HG03097 (cell line): ENCODE measurements around the gene CIAO3.

Experiments
- ATAC-seq: cut with Tn5 transposase; IDR thresholded peaks from one replicate; pipeline ENCODE4 v1.9.1; 2021; ENCODE audit not compliant: unreplicated experiment, low FRiP score

The CIAO3 gene

DNA sequence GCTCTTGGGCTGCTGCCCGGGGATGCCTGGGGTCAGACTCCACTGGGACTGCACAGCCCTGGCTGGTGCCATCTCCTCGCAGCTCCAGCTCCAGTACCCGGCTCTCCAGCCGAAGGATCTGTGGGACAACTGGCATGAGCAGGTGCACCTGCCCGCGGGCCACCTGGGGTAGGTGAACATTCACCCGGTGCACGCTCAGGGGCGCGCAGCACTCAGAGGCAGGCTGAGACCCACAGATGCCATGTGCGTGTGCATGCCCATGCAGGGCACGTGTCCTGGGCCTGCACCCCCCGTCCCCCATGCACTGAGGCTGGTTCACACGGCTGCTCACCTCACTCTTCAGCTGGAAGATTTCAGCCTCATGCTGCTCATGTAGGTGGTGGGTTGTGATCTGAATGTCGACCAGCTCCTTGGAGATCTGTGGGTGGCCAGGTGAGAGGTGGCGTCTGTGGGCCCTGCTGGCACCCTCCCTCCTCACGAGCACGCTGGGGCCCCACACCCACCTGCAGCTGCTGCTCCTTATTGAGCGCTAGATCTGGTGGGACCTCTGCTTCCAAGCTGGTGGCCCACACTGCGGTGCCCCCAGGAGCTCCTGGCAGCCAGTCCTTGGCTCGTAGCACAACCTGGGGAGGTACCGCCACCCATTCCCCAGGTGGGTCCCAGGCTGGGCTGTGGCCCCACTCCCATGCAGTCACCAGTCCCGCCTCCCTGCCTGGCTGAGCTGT, 15.2 kb downstream of the CIAO3 start:
- ATAC-seq = no peak

DNA sequence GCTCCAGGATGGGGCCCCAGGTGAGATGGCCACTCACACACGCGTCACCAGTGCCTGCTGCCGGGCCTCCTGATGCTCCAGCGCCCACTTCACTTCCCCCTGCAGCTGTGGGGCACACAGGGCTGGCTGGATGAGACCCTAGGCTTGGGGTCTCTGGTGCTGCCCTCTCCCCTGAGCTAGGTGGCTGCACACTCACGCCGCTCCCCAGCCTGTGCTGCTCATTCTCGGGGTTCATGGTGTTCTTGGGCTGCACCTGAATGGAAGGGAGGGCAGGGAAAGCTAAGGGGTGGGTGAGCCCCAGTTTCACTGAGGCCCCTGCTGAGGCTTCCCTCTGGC, 15.8 kb downstream of the CIAO3 start:
- no peak for ATAC-seq

DNA sequence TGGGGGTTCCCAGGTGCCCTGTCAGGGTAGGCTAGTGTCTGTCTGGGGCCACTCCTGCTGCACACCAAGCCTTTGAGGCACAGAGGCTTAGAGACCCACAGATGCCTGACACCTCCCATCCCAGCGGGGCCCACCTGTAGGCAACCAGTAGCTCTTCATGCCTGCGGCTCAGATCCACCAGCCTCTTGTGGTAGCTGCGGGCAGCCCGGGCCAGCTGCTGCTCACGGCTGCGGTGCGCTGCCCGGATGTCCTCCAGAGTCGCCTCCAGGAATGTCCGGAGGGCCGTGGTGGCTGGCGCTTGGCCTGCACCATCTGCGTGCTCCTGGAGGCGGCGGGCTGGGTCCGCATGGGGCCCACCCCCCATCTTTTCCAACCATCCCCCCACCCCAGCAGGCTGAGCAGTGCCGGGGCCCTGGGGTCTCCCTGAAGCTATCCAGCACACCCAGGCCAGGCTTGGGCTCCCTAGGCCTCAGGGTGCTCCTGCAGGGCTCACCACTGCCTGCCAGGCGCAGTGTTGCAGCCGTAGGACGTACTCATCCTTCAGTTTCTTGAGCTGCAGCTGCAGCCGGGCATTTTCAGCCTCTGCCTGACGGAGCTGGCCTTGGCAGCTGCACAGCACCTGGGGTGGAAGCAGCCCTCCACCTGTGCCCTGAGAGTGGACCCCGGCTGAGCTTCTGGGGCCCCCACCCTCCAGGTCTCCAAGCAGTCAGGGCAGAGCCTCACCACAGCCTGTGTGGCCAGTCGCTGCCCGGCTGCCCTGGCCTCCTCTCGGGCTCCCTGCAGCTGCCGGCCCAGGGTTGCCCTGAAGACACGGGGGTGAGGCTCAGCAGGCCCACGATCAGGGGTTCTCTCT, 16.4 kb downstream of the CIAO3 start:
- no peak for ATAC-seq

DNA sequence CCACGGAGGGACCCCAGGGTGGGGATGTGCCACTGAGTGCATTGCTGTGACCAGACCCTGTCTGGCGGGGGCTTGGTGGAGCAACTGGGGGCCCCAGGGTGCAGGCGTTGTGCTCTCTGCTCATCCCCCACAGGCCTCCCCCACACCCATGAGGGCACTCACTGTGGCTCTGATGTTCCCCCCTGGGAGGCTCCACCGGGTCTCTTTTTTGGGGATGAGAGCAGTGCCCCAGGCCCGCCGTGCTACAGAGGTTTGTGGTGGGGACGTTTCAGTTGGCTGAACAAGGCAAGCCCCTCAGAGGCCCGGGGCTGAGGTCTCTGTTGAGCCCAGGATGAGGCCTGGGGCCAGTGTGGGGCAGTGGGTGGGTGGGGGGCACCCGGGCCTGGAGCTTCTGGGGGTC, 17.1 kb downstream of the CIAO3 start:
- ATAC-seq = no peak

DNA sequence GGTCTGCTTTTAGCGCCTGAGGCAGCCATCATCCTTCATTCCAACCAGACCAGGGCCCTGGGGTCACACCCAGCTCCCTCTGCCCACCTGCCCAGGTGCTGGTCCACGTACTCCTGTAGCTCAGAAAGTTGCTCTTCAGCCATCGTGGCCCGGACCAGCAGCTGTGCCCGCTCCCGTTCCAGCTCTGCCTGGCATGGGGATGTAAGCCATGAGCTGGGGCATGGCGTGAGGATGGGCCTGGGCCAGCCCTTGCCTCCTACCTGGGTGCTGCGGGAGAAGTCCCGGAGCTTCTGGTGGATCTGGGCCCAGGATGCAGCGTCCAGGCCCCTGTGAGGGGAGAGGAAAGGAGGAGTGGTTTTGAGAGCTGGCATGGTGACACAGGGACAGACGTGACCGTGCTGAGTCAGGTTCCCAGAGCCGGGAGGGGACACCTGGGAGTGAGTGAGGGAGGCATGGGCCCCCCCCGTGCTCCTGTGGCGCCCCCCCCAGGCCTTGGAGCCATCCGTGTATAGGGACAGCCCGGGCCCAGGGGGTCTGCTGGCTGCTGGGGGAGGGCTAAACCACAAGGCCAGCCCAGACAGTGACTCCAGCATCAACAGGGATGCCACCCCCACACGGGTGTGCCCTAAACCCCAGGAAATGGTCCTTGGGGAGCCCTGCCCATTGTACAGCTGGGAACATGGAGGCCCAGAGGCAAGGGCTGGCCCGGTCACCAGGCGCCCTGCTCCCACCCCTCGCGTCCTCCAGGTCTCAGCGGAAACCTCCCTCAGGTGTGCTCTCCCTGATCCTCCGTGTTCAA, 17.8 kb downstream of the CIAO3 start:
- ATAC-seq = no peak

DNA sequence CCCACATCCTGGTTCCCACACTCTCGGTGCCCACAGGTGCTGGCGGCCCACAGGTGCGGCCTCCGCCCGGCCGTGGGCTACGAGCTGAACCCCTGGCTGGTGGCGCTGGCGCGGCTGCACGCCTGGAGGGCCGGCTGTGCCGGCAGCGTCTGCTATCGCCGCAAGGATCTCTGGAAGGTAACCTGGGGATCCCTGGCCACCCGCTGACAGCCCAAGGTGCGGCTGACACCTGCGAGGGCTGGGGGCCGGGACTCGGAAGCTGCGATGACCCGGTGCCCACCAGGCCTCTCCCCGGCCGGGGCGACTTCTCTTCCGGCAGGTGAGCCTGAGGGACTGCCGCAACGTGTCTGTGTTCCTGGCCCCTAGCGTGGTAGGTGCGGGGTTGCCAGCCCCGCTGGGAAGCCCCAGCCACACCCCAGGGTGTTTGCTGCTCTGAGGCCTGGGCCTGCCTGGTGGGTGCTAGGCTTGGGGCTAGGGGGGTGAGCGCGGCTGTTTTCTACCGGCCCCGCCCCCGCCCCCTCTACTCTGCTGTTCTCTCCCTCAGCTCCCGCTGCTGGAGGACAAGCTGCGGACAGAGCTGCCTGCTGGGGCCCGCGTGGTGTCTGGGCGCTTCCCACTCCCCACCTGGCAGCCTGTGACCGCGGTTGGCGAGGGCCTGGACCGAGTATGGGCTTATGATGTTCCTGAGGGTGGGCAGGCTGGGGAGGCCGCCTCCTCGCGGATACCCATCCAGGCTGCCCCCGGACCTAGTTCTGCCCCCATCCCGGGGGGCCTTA, 18.8 kb downstream of the CIAO3 start:
- no peak for ATAC-seq

DNA sequence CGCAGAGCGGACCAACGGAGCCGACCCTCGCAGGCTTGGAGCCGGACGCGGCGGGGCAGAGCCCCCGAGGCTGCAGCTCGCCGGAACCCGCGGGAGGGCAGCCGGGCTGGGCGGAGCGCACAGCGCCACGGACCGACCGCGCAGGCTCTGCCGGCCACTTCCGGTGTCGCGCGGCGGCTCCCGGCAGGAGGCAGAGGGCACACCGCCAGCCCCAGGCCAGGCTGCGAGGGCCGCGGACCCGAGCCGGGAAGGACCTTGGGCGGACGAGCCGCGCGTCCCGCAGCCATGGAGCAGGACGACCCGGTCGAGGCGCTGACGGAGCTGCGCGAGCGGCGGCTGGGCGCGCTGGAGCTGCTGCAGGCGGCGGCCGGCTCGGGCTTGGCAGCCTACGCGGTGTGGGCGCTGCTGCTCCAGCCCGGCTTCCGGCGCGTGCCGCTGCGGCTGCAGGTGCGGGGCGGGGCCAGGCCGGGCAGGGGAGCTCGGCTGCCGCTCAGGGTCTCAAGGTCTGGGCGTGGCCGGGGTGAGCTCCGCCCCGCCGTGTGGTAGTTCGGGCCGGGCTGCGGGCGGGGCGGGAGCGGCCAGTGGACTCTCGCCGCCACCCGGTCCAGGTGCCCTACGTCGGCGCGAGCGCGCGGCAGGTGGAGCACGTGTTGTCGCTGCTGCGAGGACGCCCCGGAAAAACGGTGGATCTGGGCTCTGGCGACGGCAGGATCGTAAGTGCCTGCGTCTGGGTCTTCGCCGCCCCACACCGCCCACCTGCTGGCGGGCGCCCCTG, 19.6 kb downstream of the CIAO3 start, which contains the start of gene ANTKMT:
Gene ANTKMT, plus strand, starts transcription at position 157 of the 775 bp plus-strand sequence. Its CDS starts 129 bp downstream, at position 286.
- peak; percentile 61 for ATAC-seq

DNA sequence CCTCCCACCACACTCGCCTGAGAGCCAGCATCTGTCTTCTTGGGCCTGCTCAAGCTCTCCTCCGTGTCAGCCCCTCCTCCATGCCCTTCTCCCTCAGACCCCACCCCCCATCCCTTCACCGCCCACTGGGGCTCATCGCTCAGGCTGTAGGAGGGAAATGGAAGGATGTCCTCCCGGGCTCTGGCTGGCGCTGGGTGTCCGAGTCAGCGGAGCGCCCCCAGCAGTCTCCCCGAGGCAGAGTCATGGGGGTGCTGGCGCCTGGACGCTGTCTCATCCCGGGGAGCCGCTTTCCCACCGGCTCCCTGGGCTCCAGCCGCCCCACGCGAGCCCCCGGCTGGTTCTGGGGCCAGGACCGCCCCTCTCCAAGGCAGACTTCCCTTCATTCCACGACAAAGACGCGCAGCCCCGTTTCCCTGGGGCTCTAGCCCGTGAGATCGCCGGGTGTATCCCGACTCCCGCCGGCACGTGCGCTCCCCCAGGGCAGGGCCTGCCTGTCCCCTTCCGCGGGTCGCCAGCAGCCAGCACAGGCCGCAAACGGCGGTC, 20.3 kb downstream of the CIAO3 start:
- ATAC-seq = peak; percentile 15

DNA sequence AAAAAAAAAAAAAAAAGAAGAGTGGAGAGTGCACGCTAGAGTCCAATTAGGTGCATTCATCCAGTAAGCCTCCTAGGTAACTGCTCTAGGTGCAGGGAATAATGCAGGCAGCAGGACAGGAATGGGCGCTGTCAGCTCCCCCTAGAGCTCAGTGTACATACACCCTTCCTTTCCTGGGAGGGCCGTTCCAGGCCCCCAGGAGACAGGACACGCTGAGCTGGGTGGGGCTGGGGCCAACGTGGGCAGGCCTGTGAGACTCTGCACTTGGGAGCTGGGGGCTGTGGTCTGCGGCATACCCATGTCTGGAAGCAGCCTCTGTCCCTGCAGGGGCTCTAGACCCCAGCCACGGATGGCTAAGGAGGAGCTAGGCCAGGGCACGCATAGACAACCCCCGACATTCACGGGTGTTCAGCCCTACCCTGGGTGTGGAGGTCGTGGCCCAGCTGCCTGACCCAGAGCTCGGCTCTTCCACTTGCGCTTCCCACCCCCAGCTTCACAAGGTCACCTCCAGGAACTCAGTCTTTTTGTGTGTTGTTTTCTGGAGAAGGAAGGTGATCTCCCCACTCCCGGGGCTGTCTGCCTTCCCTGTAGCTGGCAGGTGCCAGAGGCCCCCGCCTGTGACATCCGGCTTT, 20.9 kb downstream of the CIAO3 start:
- no peak for ATAC-seq

DNA sequence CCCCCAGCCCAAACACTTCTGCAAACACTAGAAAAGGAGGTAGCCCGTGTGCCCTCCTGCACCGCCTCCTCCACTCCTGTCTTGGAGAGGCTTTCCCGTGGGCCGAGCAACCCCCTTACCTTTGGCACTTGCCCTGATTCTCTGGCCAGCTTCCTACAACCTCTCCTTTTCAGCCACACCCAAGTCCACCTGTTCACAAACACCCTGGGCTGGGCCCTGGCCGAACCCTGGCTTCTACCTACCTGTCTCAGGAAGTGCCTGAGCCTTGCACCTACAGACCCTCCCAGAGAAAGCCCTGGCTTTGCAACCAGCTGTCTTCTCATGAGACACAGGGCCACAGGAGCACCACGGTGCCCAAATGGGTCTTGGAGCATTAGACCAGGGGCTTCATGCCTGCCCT, 21.9 kb downstream of the CIAO3 start:
- ATAC-seq = no peak

DNA sequence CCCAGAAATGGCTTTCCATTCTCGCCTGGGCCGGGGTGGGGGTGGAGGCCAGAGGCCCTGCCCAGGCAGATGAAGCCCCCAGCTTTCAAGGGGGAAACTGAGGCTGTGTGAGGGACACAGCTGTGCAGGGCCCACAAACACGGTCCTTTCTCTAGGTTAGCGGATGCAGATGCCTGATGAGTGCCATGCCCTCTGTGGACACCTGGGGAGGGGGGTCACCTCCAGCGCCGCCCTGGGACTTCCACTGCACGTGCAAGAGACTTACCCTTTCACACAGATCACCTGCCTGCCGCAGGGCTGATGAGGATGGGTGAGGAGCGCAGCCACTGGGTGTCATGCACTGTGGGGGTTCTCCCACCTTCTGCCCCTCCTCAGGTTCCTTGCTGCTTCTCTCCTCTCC, 22.4 kb downstream of the CIAO3 start:
- no peak for ATAC-seq

DNA sequence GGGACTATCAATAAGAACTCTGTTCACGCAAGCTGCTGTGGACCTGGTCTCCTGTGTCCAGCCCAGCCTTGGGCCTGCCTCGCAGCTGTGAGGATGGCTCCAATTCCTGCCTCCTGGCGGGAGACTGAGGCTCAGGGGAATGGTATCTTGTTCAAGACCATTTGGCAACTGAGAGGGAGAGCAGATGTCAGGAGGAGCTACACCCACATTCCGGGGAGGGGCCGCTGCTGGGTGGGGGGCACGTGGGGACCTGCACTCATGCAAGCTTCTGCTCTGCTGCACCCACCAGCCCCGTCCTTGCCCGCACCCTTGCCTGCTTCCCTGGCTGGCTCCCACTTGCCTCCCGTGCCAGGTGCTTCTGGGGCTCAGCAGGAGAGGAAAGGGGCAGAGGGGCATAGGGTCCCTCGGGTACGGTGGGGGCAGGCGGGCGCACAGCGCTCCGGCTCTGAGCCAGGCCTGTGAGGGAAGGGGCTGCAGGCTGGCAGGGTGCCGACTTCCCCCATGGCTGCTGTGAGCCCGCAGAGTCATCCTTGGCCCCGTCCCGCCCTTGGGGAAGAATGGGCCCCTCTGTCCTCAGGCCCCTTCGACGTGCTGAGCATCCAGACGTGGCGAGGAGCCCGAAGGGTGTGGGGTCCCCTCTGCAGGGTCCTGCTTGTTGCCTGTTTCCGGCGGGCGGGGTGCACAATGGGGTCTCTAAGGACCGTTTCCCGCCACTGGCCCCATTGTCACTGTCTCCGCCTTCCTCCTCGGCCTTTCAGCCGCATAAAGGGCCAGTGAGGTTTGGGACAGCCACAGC, 23.1 kb downstream of the CIAO3 start:
- no peak for ATAC-seq

DNA sequence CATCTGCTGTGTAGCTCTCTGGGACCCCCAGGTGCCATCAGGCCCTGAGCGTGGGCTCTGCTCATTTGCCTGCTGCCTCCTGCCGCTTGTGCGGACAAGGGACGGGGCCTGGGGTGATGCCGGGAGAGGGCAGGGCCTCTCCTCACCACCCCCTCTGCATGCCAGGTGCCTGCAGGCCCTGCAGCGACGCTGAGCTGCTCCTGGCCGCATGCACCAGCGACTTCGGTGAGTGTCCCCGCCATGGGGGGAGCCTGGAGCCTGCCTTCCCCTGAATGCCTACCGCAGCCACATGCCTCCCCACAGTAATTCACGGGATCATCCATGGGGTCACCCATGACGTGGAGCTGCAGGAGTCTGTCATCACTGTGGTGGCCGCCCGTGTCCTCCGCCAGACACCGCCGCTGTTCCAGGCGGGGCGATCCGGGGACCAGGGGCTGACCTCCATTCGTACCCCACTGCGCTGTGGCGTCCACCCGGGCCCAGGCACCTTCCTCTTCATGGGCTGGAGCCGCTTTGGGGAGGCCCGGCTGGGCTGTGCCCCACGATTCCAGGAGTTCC, 23.9 kb downstream of the CIAO3 start:
- no peak for ATAC-seq

DNA sequence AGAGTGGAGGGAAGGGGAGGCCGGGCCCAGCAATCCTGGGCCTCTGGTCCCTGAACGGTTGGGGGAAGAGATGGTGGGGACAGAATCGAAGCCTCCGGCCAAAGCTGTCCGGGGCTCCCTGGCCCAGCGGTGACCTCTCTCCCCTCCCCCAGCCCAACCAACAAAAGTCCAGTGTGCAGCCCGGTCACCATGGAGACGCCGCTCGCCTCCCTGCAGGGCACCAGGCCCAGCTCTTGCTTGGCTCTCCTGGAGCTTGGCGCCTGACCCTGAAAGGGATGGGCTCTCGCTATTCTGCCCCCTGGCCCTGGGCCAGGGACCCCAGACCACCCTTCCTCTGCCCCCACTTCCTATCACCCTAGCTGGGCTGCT, 24.6 kb downstream of the CIAO3 start:
- ATAC-seq = no peak

DNA sequence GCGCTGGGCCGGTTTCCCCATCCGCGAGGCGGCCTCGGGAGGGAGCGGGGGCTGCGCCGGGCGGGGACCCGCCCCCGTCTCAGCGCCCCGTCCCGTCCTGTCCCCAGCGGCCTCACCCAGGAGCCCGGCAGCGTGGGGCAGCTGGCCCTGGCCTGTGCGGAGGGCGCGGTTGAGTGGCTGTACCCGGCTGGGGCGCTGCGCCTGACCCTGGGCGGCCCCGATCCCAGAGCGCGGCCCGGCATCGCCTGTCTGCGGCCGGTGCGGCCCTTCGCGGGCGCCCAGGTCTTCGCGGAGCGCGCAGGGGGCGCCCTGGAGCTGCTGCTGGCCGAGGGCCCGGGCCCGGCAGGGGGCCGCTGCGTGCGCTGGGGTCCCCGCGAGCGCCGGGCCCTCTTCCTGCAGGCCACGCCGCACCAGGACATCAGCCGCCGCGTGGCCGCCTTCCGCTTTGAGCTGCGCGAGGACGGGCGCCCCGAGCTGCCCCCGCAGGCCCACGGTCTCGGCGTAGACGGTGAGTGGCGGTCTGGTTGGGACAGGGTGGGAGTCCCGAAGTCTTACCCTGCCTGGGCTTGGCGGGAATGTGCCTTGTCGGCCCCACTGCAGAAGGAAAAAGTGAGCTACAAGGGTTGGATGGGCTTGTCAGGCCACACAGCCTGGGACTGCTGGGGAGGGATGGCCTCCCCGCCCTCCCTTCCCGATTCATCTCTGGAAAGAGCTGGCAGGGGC, 25.2 kb downstream of the CIAO3 start:
- ATAC-seq = no peak

DNA sequence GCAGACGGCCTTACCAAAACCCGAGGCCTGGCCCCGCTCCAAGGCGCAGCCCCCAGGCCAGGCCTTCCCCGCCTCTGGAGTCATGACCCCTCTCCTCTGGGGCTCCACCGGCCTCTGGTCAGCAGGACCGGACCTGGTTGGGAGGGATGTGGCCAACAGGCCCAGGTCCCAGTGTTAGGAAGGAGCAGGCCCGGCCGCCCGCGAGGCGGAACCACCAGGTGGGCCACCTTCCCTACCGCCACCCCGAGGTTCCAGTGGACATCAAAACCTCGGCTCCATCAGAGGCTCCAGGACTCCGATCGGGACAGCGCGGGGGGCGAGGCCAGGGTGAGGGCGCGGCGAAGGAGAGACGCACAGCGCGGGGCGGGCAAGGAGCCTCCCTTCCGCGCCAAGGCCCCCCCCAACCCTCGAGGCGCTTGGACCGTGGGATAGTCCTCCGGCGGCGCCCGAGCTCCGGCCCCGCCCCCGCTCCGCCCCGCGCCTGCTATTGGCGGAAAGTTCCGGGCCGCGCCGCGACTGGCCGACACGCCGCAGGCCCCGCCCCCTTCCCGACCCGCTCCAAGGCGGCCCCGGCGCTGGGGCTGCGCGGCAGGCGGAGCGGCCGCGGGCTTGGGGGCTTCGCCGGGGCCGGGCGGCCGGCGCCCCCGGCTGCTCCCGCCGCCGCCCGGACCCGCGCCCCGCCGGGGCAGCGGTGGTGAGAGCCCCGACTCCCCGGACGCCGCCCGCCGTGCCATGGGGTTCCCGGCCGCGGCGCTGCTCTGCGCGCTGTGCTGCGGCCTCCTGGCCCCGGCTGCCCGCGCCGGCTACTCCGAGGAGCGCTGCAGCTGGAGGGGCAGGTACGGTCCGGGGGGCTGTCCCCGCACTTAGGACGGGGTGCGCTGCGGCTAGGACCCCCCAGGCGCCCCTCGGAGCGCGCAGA, 26.0 kb downstream of the CIAO3 start, which contains the start of gene METRN:
Gene METRN, plus strand, starts transcription at position 561 of the 919 bp plus-strand sequence. Its CDS starts 172 bp downstream, at position 733.
- peak; percentile 47 for ATAC-seq
